CMK (cell line): Measurements from ENCODE around the gene CSMD2.

Experiments used
- DNase-seq: peaks from one replicate; pipeline ENCODE4 v3.0.0-alpha.2; 2010; ENCODE audit warnings: low read depth

CSMD2 gene

DNA sequence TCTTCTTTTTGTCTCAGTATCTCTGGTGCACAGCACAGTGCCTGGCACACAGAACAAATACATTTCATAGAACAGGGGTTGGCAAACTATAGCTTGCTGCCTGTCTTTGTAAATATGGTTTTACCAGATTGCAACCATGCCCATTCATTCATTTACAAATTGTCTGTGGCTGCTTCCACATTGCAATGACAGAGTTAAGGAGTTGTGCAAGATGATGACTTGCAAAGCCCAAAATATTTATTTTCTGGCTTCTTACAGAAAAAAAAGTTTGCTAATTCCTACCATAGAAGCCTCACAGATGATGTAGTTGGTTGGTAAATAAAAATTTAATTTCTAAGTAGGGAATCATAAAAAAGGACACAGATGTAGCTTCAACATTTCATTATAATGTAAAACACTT, 312.3 kb downstream of the CSMD2 start:
- DNase-seq: no peak

DNA sequence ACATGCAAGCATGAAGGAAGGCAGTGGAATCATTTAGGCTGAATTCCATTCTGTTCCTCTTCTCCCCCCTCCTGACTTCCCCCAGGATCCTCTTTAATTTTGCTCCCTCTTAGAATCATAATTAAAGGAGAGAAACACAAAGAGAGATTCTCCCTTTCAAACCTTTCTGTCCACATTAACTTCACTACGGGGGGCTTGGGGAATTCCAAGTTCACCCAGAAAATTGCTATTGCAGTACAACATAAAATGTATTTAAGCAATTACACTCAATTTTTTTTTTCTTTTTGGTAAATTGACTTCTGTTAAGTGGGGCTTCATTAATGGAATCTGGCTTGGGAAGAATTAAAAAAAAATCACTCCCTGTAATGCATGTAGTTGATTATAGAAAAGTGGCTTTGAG, 314.5 kb downstream of the CSMD2 start:
- DNase-seq: no peak

DNA sequence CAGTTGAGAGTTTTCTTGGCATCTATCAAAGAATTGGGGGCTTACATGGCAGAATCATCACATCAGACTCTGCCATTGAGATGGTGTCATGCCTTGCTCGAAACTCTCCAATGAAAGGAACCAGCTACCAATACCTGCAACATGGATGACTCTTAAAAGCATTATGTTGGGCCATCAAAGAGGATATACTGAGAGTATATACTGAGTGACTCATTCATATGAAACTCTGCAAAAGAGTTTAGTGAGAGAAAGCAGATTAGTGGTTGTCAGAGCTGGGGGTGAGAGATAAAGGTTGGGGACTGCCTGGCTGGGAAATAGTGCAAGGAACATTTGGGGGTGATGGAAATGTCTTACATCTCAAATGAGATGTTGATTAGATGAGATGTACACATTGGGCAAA, 315.8 kb downstream of the CSMD2 start:
- DNase-seq: no peak

DNA sequence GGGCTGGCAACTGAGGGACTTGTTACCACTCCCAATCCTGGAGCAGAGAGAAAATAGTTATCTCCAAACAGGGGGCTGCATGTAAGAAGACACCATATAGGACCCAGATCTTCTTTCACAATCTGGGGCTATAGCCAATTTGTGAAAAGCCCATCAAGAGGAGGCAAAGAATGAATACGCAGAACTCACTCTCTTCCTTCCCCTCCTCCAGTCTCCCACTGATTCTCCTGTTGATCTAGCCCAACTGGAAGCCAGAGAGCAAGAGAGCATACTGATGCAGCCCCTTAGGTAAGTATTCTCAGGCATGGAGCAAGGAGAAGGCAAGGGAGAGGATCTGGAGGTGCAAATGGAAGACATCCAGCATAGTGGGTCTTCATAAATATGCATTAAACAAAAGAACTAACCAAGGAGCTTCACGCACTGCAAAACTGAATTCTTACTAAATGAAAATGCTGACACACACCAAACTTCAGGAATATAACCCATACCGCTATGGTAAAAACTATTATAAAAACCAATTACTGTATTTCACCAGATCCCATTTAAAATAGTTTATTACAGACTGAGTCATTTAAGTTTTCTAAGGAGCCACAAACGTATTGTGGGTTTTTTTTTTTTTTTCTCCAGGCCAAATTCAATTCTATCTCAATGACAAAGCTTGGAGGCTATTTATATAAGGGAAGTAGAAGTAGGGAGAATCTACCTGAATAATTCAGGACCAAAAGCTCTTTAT, 316.7 kb downstream of the CSMD2 start:
- DNase-seq: no peak

DNA sequence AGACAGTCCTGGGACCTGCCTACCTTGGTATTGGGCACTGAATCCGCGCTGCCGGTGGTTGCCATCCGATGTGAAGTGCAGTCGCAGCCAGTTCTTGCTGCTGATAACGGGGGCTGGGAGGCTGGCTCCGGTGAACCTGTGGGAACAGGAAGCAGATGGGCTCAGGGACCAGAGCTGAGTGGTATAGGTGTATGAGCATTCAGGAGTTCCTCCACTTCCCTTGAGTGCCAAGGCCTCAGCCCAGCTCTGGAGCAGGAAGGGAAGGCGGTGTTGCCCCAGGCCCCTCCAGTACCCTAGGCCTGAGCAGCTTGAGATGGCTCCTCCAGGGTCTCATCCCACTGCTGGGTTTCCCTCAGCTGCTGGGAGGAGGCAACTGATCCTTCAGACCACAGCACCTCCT, 318.2 kb downstream of the CSMD2 start:
- DNase-seq: no peak

DNA sequence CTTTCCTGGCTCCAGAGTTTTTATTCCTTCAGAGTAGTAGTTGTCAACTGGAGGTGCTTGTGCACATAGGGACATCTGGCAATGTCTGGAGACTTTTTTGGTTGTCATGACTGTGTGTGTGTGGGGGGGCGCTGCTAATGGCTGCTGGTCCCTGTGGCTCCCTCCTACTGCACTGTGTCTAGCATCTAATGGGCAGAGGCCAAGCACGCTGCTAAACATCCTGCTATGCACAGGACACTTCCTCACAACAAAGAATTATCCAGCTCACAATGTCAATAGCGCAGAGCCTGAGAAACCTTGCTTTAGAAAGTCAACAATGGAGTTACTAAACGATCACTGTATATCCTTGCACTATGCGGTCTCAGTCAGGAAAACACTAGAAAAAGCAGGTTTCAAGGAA, 320.9 kb downstream of the CSMD2 start:
- no peak for DNase-seq

DNA sequence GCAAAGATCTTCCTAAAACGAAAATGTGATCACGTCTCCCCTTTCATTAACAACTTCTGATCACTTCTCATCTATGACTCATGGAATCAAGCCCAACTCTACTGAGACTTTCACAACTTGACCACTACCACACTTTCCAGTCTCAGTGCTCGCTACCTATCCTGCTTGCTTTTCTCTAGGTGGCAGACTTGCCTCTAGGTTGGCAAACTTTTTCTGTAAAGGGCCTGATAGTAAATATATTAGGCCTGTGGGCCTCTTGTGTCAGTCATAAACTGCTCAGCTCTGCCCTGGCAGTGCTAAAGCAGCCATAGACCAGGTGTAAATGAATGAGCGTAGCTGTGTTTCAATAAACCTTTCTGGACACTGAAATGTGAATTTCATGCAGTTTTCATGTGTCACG, 322.7 kb downstream of the CSMD2 start:
- DNase-seq: peak; percentile 5

DNA sequence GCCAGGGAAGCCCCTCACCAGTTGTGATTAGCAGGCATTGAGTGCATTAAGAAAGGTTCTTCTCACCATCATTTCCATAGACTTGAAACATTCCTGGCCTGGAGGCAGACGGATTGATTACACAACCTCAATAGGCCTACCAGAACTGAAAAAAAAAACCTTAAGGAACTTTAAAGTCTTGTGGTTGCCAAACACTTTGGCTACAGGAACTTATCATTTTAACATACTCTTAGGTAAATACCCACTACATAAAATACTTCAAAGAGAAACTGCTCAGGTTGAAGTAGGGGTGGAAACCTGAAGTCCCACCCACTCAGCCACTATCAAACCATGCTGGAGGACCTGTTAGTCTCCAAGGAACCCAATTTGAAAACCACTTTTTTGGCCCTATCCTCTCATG, 323.5 kb downstream of the CSMD2 start:
- DNase-seq: no peak

DNA sequence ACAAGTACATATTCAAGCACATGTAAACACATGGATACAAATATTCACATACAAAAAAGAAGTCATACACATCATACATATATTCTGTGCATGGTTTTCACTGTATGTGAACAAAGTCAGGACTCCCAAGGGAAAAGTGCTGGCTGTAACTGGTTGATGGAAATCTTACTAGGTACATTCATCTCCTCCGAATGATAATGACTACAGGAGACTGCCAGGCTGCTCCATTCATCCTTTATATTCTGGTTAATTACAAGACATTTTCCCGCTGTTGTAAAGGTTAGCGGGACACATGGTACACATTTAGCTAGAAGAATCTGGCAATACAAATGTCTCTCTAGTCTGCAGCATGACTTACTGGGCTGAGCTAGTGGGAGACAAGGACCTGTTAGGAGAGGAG, 327.4 kb downstream of the CSMD2 start:
- no peak for DNase-seq

DNA sequence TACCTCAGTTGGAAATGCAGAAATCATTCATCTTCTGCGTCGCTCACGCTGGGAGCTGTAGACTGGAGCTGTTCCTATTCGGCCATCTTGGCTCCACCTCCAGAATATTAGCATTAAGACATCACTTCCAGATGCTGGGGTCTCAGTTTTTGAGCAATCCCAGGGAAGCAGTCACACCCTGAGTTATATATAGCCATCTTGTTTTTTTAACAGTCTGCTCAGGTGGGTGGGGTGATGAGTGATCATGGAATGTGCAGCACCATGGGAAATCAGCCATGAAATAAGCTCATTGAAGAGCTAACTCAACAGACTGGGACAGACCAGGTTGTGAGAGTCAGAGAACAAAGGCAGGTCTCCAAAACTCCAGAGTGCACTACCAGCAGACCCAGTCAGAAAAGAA, 328.1 kb downstream of the CSMD2 start:
- DNase-seq: no peak

DNA sequence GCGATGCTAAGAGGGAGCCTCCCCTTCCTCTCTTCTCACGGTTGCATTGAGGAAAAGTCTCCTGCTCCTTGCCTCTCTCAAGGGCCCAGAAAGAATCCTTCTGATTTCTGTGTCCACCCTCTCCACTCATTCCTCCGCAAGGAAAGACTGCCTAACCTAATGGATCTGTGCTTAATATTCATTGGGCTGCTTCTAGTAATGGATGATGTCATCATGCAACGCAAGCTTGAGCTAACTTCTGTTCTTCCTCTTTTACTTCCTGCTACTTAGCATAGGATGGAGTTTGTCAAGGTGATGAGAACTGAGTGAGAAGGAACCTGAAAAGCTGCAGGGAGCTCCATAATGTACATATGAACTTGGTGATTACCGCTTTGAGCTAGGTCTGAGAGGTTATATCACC, 336.4 kb downstream of the CSMD2 start:
- no peak for DNase-seq

DNA sequence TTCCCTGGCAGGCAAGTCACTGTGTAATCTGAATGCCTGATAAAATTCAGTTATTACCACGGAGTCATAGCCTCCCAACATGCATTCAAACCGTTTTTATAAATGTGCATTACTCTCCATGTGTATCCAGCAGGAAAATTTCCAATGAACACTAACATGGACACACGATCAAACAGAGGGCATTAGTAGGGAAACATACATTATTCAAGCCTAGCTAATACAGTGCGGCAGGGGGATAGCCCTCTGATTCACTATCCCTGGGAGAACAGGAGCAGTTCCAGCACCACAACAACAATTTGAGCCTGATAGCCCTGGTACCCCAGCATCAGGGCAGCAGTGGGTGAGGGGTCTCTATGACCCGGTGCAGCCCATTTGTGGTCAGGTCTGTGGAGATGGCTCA, 337.0 kb downstream of the CSMD2 start:
- no peak for DNase-seq

DNA sequence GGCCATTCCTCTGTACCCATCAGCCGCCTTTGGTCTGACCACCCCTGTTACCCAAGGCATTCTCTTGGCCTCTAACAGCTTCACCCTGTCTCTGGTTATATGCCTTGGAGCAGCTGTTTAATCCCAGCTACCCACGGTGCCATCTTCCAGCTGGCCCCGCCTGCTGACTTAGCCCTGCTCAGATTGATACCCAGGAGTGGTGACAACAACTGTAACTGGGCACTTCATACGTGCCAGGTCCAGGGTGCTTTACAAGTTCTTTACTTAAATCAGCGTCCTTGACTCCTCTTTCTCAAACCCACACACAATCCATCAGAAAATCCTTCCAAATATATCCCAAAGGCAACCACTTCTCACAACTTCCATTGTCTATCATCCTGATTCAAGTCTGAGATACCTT, 338.3 kb downstream of the CSMD2 start:
- no peak for DNase-seq

DNA sequence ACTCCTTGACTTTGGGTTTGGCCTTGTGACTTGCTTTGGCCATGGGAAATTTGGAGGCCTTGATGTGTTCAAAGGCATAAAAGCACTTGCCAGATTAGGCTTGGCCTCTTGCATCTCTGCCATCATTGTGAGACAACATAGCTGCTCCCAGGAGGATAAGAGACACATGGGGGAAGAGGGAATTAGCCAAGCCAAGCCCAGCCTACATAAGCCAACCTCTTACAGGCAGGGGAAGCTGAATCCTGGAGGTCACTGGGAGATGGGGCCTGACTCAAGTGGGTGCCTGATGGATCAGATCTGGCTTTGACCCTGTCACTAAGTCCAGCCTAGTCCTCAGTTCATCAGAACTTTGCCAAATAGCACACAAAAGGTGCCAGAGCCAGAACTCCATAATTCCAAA, 338.7 kb downstream of the CSMD2 start:
- DNase-seq: no peak

DNA sequence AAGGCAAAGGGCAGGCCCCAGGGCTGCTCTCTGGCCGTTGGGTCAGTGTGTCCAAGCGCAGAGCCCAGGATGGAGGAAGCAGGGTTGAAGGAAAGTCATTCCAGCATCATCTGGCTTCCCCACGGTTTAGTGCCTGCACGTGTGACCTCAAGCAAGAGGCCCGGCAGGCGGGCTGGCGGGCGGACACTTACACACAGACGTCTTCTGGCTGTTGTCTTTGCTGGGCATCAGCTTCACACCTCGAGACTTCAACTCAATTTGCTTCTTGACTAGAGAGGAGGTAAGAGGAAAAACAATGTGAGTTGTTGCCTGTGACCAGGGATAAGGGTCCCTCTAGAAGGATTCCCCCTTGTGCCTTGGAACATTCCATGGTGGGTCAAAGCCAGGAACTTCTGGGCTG, 339.5 kb downstream of the CSMD2 start:
- no peak for DNase-seq

DNA sequence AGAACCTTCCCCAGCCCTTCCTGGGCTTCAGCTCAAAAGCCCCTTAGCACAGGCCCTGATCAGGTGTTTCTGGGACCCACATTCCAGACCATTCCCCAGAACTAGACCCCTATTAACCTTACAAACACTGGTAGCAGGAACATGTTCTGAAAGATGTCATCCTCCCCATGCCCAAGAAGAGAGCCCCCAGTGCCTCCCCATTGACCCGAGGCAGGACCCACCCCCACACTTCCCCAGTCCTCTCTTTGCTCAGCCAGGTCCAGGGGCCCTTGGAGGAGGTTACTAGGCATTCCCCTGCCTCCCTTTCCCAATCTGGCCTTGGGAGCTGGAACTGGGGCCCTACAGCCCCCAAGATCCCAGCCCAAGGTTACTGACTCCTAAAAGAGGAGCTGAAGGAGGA, 340.1 kb downstream of the CSMD2 start:
- no peak for DNase-seq

DNA sequence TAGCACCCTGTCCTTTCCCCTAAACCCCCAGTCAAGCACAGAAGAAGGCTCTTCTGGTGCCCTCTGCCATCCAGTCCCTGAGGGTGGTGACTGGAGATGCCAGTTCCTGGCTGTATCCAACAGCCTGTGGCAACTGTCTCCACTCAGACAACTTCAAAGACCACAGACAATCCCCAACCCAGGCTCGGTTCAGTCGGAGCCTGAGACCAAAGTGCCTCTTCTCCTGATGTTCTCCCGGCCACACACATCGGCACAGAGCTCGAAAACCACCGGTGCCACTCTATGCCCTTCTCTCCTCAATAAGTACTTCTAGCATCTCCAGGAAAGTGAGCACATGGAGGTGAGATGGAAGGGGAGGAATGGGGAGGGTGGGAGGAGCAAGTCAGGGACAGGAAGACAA, 340.7 kb downstream of the CSMD2 start:
- DNase-seq: no peak

DNA sequence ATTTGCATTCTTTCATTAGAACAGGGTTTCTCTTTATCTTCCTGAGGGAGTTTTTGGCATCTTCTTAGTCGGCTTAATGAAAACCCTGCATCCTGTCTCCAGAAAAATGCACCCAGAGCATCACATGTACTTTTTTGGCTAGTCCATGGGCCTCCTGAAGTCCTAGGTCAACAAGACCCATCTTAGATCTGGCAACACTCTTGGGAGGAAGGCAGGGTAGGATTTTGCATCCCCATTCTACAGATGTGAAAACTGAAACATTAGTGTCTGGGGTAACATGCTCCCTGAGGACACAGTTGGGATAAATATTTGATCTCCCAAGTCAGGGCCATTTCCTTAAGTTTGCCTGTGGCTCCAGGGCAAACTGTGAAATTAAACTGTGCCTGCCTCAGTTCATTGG, 341.2 kb downstream of the CSMD2 start:
- DNase-seq: no peak

DNA sequence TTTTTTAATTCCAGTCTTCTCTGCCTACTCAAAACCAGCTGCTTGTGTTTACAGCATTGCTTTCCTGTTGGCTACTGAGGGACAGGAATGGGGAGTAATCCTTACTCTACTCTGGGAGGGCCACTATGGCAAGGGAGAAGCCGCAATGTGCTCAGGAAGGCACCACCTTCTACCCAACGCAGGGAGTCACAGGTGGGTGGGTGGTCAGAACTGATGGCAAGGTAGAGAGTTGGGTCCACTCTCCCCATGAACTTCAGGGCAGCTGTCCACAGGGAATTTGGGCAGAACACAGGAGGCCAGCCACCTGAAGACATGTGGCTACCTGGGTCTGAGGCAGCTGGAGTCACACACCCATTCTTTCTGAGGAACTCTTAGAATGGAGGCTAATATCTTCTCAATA, 341.6 kb downstream of the CSMD2 start:
- no peak for DNase-seq

DNA sequence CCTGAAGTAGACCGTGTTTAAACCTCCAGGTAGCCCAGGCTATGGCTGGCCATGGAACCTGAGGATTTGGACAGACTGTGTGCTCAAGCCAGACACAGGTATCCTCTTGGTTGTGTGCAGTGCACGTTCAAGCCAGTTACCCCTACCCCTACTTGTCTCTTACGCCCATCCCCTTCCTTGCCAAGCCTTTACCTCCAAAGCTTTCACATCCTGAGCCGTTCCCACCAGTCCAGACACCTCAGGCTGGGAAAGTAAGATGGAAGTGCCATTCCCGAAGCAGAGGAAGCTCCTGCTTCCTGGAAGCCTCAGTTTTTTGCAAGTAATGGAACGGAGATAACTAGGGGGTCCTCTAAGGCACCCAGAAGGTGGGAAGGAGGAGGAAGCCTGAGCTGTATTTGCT, 342.6 kb downstream of the CSMD2 start:
- no peak for DNase-seq

DNA sequence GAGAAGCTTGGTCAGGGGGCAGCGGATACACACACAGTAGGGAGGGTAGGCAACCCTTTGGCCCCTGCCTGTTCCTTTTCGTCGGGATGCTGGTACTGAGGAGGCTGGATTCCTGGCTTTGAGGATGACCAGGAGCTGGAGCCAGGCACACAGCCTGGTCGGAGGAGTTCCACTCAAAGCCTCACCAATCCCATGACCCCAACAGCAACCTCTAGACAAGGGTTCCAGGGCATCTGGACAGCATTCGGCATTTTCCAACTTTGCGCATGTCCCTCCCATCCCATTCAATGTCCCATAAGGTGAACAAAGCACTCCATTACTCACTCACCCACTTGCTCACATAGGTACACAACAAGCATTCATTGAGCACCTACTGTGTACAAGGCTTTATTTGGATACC, 343.7 kb downstream of the CSMD2 start:
- DNase-seq: no peak

DNA sequence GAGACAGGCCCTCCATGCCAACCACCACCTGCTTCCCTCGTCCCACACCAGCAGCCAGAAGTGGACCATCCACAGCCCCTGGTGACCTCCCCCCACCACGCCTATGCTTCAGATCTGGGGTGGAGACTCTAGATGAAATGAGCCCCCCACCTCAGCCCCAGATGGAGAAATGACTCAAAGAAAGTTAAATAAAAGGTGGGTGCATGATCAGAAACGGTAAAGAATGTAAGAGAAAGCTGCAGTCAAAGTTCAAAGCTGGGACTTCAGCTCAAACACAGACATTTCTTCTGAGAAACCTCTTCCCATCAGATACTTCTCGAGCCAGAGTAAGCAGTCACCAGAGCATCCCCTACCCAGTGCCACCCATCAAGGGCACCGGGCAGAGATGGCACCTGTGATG, 344.2 kb downstream of the CSMD2 start:
- no peak for DNase-seq

DNA sequence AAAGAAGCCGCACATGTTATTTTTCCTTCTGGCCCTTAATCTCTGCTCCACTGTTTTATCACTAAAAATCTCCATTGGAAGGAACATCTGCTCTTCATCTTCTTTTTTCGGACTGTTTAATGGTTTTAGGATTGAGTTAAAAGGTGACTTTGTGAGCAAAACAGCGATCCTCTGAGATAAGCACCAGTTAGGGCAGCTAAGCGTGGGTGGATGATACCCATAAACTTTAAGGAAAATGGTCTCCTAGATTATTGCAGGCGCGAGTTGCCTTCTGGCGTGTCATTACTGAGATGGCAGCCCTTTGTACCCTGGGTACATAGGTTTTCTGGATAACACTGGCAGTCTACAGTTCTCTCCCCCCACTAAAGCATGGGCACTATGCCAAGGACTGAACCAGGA, 345.1 kb downstream of the CSMD2 start:
- no peak for DNase-seq

DNA sequence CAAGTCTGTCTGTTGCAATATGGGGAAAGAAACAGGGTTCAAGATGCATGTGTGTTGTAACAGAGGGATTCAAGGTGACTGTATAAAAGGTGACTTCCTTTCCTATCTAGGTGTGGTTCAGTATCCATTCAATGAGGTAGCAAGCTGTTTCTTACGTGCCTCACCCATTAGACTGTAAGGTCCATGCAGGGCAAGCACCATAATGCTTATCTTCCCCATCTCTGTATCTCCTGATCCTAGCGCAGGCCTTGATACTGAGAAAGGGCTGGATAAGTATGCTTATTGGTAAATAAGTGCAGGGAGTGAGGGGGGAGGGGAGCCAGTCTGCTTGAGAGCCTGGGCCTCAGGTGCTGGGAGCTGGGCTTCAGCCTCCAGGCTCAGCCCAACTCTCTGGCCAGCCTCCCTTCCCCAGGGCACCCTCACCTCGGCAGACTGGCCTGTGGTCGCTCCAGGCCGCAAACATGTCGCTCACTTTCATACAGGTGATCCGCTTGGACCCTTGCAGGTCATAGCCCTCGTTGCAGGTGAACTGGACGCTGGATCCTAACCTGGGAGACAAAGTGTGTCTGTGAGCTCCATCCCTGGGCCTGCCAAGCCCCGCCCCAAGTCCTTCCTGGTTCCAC, 345.6 kb downstream of the CSMD2 start:
- DNase-seq: no peak
